GM12878 (cell line): ENCODE measurements around the gene BBX. TPM values are rescaled to one million over a fixed set of nuclear protein-coding genes. Genes with fewer than 3 reads are reported as not detected.

Experiments
- ATAC-seq: fragments of 200-7000 bp; cut with Tn5 transposase; 3 replicates; pipeline ENCODE4 v1.9.1; 2020; ENCODE audit warnings: mild to moderate bottlenecking, moderate library complexity
- BruUV-seq: library from RNA; stranded (reverse); fragments of 400-500 nt; replicated peaks from 2 replicates; lab custom pipeline; 2021; lab: Mats Ljungman, UMichigan
- CTCF ChIA-PET: fragments of 300-600 bp; sonication (Branson Sonifier 250); formaldehyde crosslinking; extraction: SDS; loops from one replicate; lab custom pipeline; 2021; ENCODE audit warnings: inconsistent platforms; lab: Yijun Ruan, JAX
- POLR2A ChIA-PET: fragments of 350-600 bp; formaldehyde crosslinking; extraction: SDS; loops from one replicate; lab custom pipeline; 2021; ENCODE audit warnings: inconsistent platforms; lab: Charles Lee
- RAD21 ChIA-PET: fragments of 300-600 bp; sonication (Branson Sonifier 250); formaldehyde crosslinking; loops from one replicate; lab custom pipeline; 2023; ENCODE audit warnings: antibody characterized with exemption; ENCODE audit not compliant: unreplicated experiment; lab: Charles Lee
- SMC1A ChIA-PET: fragments of 300-600 bp; sonication (Branson Sonifier 250); formaldehyde crosslinking; loops from one replicate; lab custom pipeline; 2023; ENCODE audit not compliant: unreplicated experiment, uncharacterized antibody; lab: Charles Lee
- DNase-seq: peaks from one replicate; pipeline ENCODE4 v3.0.0-alpha.2; 2011; ENCODE audit warnings: low read depth, low spot score
- FAIRE-seq: peaks from 3 replicates; lab custom pipeline; 2011; peaks lifted over from hg19 to GRCh38; lab: Jason Lieb, UNC
- H2AFZ ChIP-seq: 2 replicates; pipeline ENCODE4 v1.6.0; 2011; ENCODE audit warnings: low read depth, low read length, control low read depth; ENCODE audit not compliant: control insufficient read depth
- H3K27ac ChIP-seq: 2 replicates; pipeline ENCODE4 v1.5.1; 2011; ENCODE audit warnings: control low read depth; ENCODE audit not compliant: control insufficient read depth, insufficient read depth
- H3K27me3 ChIP-seq, 2 experiments: replicated peaks in 1 of 2; 2 replicates each; pipeline versions ENCODE4 v1.6.0 to v1.6.1; 2011; ENCODE audit warnings: low read length in 1 of 2; ENCODE audit not compliant: control insufficient read depth in 2 of 2, insufficient read depth in 2 of 2
- H3K36me3 ChIP-seq, 2 experiments: 2 replicates each; pipeline ENCODE4 v1.5.1; 2011; ENCODE audit warnings: low read length in 1 of 2; ENCODE audit not compliant: control insufficient read depth in 2 of 2, insufficient read depth in 2 of 2
- H3K4me1 ChIP-seq: 2 replicates; pipeline ENCODE4 v1.6.1; 2011; ENCODE audit warnings: mild to moderate bottlenecking, low read length, moderate library complexity, mixed read lengths; ENCODE audit not compliant: control insufficient read depth, insufficient read depth
- H3K4me2 ChIP-seq: 2 replicates; pipeline ENCODE4 v1.6.0; 2011; ENCODE audit warnings: control low read depth; ENCODE audit not compliant: control insufficient read depth, insufficient read depth
- H3K4me3 ChIP-seq: fragments of 200-600 bp; sonication (generic); 2 replicates; pipeline ENCODE4 v1.5.1; 2016
- H3K79me2 ChIP-seq: 2 replicates; pipeline ENCODE4 v1.6.0; 2011; ENCODE audit warnings: low read length; ENCODE audit not compliant: control insufficient read depth, insufficient read depth
- H3K9ac ChIP-seq: 2 replicates; pipeline ENCODE4 v1.8.0; 2011; ENCODE audit warnings: low read length, control low read depth, mixed read lengths; ENCODE audit not compliant: control insufficient read depth, insufficient read depth
- H3K9me3 ChIP-seq: replicated peaks from 3 replicates; pipeline ENCODE4 v1.5.1; 2011; ENCODE audit warnings: mild to moderate bottlenecking, low read length; ENCODE audit not compliant: control insufficient read depth, insufficient read depth
- H4K20me1 ChIP-seq: 2 replicates; pipeline ENCODE4 v1.6.0; 2011; ENCODE audit not compliant: control insufficient read depth, insufficient read depth
- HDAC6 ChIP-seq: fragments of 200-600 bp; sonication (generic); IDR thresholded peaks from one replicate; pipeline ENCODE4 v1.8.0; 2017; ENCODE audit warnings: antibody characterized with exemption; ENCODE audit not compliant: unreplicated experiment
- ZNF384 ChIP-seq: IDR thresholded peaks from 2 replicates; pipeline ENCODE4 v1.6.1; 2012; ENCODE audit warnings: low read depth, mild to moderate bottlenecking, low read length, improper control_type of control experiment, borderline replicate concordance
- in situ Hi-C: fragments of 300-500 bp; cut with MboI; formaldehyde crosslinking; loops from 9 replicates; pipeline ENCODE4 v1.14.3; 2018; ENCODE audit warnings: mixed read lengths
- intact Hi-C: fragments of 100-400 bp; cut with micrococcal nuclease; formaldehyde crosslinking; loops from one replicate; pipeline ENCODE4 v1.14.2; 2022; ENCODE audit not compliant: unreplicated experiment
- polyA plus RNA-seq, 11 experiments: library from polyadenylated mRNA; depleted of rRNA in 4 of 11; unstranded in 6 of 11; stranded (reverse) in 5 of 11; fragments of >200 nt; fragmentation: Nextera tagmentation in 4 of 11; fragmentation: Illumina TruSeq in 1 of 11; extraction: Ambion mirVana in 4 of 11; extraction: Trizol in 1 of 11; gene quantifications; 1 replicate in 1 of 11; 2 replicates in 10 of 11; pipeline versions ENCODE4 v1.2.1 to v1.2.3, GENCODE V29; 2011 to 2016; ENCODE audit warnings: inconsistent platforms in 2 of 11, missing spikeins in 2 of 11, low read depth in 1 of 11
- total RNA-seq, 4 experiments: library from RNA; depleted of rRNA in 3 of 4; stranded (reverse); fragments of >200 nt in 3 of 4; fragmentation: Illumina TruSeq in 1 of 4; extraction: Trizol in 1 of 4; gene quantifications; 2 replicates each; pipeline versions ENCODE4 v1.2.1 to v1.2.3, GENCODE V29; 2013 to 2021
- TF ChIP-seq, protein P1 (sequence below), 3 experiments: IDR thresholded peaks in 2 of 3; conservative IDR thresholded peaks in 1 of 3; 2 replicates each; pipeline ENCODE4 v1.5.1; 2011; ENCODE audit warnings: low read depth in 3 of 3, low read length in 3 of 3, mild to moderate bottlenecking in 3 of 3, control low read depth in 2 of 3, moderate library complexity in 2 of 3, inconsistent platforms in 1 of 3, mixed read lengths in 1 of 3; ENCODE audit not compliant: control insufficient read depth in 2 of 3, insufficient read depth in 1 of 3; ENCODE audit errors: extremely low read depth in 1 of 3
- TF ChIP-seq, protein P2 (sequence below): IDR thresholded peaks from 2 replicates; pipeline ENCODE4 v1.6.1; 2011; ENCODE audit warnings: borderline replicate concordance, low read depth, mild to moderate bottlenecking, moderate library complexity, mixed read lengths, low read length; ENCODE audit not compliant: insufficient read depth; ENCODE audit errors: extremely low read length
- TF ChIP-seq, protein P3 (sequence below): fragments of 450-650 bp; IDR thresholded peaks from 2 replicates; pipeline ENCODE4 v1.6.1; 2017; ENCODE audit warnings: low read depth, mild to moderate bottlenecking, moderate library complexity

The BBX gene
- total and polyA plus RNA-seq, 10 of the 15 experiments (the other 5 are each of a cell fraction or from before 2014, with no cell fraction given), result 13.3 to 38.5 (median 32.0) TPM

DNA sequence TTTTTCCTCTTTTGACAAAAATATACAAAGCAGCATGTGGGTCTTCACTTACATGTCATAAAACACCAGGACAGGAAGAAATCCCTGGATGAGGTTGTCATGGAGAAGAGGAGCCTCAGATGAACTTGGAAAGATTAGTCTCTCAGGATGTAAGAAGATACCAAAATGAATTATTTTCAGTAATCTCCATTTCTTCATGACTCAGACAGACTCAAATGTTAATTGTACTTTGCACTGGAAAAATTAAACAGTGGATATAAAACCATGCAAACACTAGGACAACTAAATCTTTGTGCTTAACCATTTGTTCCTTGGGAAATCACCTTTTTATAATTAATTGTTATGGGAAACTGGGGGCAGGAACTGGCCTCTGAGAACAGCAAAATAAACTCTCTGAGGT lies 331.1 kb downstream of the BBX start:
- Histone ChIP-seq H2AFZ (no peak overlapping the region), H3K4me1 (no peaks in the 10 kb centered on the region; the same call in 1 of the 2 replicates), H3K79me2 (no peaks in the 10 kb centered on the region), H3K9me3 (no peaks in the 10 kb centered on the region), H3K27me3 (no peaks in the 10 kb centered on the region), H3K36me3 (no peaks in the 10 kb centered on the region), H3K27ac (no peak overlapping the region), H3K4me2 (no peak overlapping the region), H3K9ac (no peak overlapping the region), H3K4me3 (no peak overlapping the region), H4K20me1 (no peaks in the 10 kb centered on the region)
- RAD21 ChIA-PET, result interaction anchor here (0.9 to 2.5 kb wide), 3 partner anchors 8 to 74 kb away, joined by 4 to 5 read pairs (median 5); no protein-coding TSS in a partner anchor
- no peak for ATAC-seq
- TF ChIP-seq, protein P1, sequence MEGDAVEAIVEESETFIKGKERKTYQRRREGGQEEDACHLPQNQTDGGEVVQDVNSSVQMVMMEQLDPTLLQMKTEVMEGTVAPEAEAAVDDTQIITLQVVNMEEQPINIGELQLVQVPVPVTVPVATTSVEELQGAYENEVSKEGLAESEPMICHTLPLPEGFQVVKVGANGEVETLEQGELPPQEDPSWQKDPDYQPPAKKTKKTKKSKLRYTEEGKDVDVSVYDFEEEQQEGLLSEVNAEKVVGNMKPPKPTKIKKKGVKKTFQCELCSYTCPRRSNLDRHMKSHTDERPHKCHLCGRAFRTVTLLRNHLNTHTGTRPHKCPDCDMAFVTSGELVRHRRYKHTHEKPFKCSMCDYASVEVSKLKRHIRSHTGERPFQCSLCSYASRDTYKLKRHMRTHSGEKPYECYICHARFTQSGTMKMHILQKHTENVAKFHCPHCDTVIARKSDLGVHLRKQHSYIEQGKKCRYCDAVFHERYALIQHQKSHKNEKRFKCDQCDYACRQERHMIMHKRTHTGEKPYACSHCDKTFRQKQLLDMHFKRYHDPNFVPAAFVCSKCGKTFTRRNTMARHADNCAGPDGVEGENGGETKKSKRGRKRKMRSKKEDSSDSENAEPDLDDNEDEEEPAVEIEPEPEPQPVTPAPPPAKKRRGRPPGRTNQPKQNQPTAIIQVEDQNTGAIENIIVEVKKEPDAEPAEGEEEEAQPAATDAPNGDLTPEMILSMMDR (IDR thresholded peaks at IDR 0.05 in 2 of 3, conservative IDR thresholded peaks at IDR 0.05 in 1 of 3; ENCODE audit: control insufficient read depth in 2 of 3, extremely low read depth in 1 of 3, insufficient read depth in 1 of 3, low read depth in 3 of 3, low read length in 3 of 3), result no peak
- TF ChIP-seq, protein P2, sequence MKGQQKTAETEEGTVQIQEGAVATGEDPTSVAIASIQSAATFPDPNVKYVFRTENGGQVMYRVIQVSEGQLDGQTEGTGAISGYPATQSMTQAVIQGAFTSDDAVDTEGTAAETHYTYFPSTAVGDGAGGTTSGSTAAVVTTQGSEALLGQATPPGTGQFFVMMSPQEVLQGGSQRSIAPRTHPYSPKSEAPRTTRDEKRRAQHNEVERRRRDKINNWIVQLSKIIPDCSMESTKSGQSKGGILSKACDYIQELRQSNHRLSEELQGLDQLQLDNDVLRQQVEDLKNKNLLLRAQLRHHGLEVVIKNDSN, result no peak
- TF ChIP-seq HDAC6, result no peak
- TF ChIP-seq, protein P3, sequence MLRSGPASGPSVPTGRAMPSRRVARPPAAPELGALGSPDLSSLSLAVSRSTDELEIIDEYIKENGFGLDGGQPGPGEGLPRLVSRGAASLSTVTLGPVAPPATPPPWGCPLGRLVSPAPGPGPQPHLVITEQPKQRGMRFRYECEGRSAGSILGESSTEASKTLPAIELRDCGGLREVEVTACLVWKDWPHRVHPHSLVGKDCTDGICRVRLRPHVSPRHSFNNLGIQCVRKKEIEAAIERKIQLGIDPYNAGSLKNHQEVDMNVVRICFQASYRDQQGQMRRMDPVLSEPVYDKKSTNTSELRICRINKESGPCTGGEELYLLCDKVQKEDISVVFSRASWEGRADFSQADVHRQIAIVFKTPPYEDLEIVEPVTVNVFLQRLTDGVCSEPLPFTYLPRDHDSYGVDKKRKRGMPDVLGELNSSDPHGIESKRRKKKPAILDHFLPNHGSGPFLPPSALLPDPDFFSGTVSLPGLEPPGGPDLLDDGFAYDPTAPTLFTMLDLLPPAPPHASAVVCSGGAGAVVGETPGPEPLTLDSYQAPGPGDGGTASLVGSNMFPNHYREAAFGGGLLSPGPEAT, result no peak
- no peak for TF ChIP-seq ZNF384
- BruUV-seq, result no TSS peak
- in situ Hi-C loops, result no loop called here
- CTCF ChIA-PET, result interaction anchor here (0.9 to 2.9 kb wide), 5 partner anchors 8 to 178 kb away, joined by 3 to 8 read pairs (median 6); no protein-coding TSS in a partner anchor
- no peak for FAIRE-seq
- DNase-seq, result no peak
- intact Hi-C loops, result loop anchor here (10.0 kb wide), 2 partner anchors 271 to 619 kb away; no protein-coding TSS in a partner anchor
- SMC1A ChIA-PET, result interaction anchor here (4.0 kb wide), 1 partner anchor 15 kb away, joined by 18 read pairs; no protein-coding TSS in a partner anchor
- POLR2A ChIA-PET, result no interaction called here
